Measurements from ENCODE around the gene SLC9A7. TPM values are rescaled to one million over a fixed set of nuclear protein-coding genes. Genes with fewer than 3 reads are reported as not detected.

SLC9A7 gene
- total and polyA plus RNA-seq, 2 donors (not counting 3 experiments of a cell fraction or from before 2014, with no cell fraction given) = 4.6 to 7.5 TPM

DNA sequence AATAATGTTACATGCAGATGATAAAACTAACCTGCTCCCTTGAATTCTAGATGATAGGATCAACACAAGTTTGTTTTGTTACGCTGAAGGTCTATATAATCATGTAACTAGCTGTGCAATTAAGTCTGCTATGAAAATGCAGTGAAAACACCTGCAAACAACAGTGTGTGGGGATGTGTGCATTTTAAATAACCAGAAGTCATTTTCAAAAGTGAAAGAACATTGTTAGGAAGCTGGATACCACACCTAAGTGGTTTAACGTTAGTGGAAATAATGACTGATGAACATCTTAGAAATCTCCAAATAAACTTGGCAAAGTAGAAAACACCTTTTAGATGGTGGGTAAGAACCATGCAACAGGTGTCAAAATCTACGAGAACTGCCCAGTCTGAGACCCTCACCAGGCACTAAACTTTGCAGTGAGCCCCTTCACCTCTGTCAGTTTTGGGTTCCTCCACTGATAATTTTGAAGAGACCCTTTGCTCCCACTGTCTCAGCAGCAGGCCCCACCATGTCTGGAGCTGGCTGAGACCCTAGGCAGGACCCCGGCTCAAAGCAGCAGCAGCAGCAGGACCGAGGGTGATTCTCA lies 148.8 kb downstream of the SLC9A7 start:
- Histone ChIP-seq H3K36me3 (ENCODE audit: control insufficient read depth in 2 of 2, extremely low read depth in 1 of 2, insufficient read depth in 2 of 2, low read length in 2 of 2) (no peaks in the 10 kb centered on the region), H3K4me2 (ENCODE audit: insufficient read depth, low read length) (no peak overlapping the region), H3K4me1 (ENCODE audit: control insufficient read depth, extremely low read depth, insufficient read depth, low read length) (no peaks in the 10 kb centered on the region), H3K79me2 (ENCODE audit: control insufficient read depth, insufficient read depth, low read length) (no peaks in the 10 kb centered on the region), H3K9ac (replicated peaks; ENCODE audit: extremely low read depth, insufficient read depth, low read length) (no peak overlapping the region), H3K27ac (ENCODE audit: insufficient read depth, low read depth, low read length) (no peak overlapping the region), H3K27me3 (ENCODE audit: control insufficient read depth in 2 of 2, insufficient read depth in 2 of 2, low read length in 2 of 2) (no peaks in the 10 kb centered on the region), H3K9me3 (replicated peaks; ENCODE audit: control insufficient read depth, insufficient read depth, low read length) (no peaks in the 10 kb centered on the region), H3K9me1 (replicated peaks; ENCODE audit: control insufficient read depth, extremely low read depth, insufficient read depth, low read length) (no peaks in the 10 kb centered on the region), H4K20me1 (replicated peaks; ENCODE audit: control insufficient read depth, extremely low read depth, insufficient read depth, low read length) (no peaks in the 10 kb centered on the region), H3K4me3 (replicated peaks in 1 of 3; ENCODE audit: insufficient read depth in 1 of 3, low read depth in 1 of 3, low read length in 3 of 3) (no peak overlapping the region), H2AFZ (ENCODE audit: low read depth, low read length) (no peak overlapping the region)
- dilution Hi-C loops (cut with MboI; ENCODE audit: extremely low pct_ligation_motif_present, low sequenced_read_pairs) = no loop called here
- intact Hi-C loops (cut with micrococcal nuclease) = no loop called here
- ChIA-PET CTCF (interaction anchor here (1.1 kb wide), 1 partner anchor 32 kb away, joined by 3 read pairs; no protein-coding TSS in a partner anchor), POLR2A (no interaction called here)
- no TSS peak for BruUV-seq (replicated peaks)
- TF ChIP-seq, protein P1, sequence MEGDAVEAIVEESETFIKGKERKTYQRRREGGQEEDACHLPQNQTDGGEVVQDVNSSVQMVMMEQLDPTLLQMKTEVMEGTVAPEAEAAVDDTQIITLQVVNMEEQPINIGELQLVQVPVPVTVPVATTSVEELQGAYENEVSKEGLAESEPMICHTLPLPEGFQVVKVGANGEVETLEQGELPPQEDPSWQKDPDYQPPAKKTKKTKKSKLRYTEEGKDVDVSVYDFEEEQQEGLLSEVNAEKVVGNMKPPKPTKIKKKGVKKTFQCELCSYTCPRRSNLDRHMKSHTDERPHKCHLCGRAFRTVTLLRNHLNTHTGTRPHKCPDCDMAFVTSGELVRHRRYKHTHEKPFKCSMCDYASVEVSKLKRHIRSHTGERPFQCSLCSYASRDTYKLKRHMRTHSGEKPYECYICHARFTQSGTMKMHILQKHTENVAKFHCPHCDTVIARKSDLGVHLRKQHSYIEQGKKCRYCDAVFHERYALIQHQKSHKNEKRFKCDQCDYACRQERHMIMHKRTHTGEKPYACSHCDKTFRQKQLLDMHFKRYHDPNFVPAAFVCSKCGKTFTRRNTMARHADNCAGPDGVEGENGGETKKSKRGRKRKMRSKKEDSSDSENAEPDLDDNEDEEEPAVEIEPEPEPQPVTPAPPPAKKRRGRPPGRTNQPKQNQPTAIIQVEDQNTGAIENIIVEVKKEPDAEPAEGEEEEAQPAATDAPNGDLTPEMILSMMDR (IDR thresholded peaks at IDR 0.05; ENCODE audit: extremely low read depth in 1 of 2, insufficient read depth in 1 of 2, low read depth in 1 of 2, low read length in 2 of 2) = no peak
- TF ChIP-seq JUN (IDR thresholded peaks at IDR 0.05; ENCODE audit: borderline replicate concordance, insufficient read depth, insufficient read length, low read depth) = no peak
- no peak for TF ChIP-seq POLR2AphosphoS5 (IDR thresholded peaks at IDR 0.05; ENCODE audit: insufficient read depth, low read depth, low read length)
- TF ChIP-seq FOS (IDR thresholded peaks at IDR 0.05; ENCODE audit: borderline replicate concordance, insufficient read depth, low read length) = no peak
- no peak for TF ChIP-seq EZH2 (IDR thresholded peaks at IDR 0.05; ENCODE audit: borderline replicate concordance, low read depth, low read length, severe bottlenecking)
- no peak for TF ChIP-seq MYC (IDR thresholded peaks at IDR 0.05; ENCODE audit: low read depth, low read length)
- TF ChIP-seq, protein P2, sequence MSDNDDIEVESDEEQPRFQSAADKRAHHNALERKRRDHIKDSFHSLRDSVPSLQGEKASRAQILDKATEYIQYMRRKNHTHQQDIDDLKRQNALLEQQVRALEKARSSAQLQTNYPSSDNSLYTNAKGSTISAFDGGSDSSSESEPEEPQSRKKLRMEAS (IDR thresholded peaks at IDR 0.05; ENCODE audit: insufficient read depth, insufficient read length) = no peak
- TF ChIP-seq POLR2A (IDR thresholded peaks at IDR 0.05; ENCODE audit: low read depth, low read length) = no peak
- TF ChIP-seq GATA2 (IDR thresholded peaks at IDR 0.05; ENCODE audit: insufficient read depth, insufficient read length, low read depth, low read length) = no peak
- DNase-seq (ENCODE audit: low read depth, low spot score) (no peak), FAIRE-seq (no peak)
